ENCODE results near the gene CD70. TPM values are rescaled to one million over a fixed set of nuclear protein-coding genes. Genes with fewer than 3 reads are reported as not detected.
A peak's percentile ranks its signal among the peaks of the same experiment; 100 is the strongest.

CD70 gene
- total and polyA plus RNA-seq, 2 donors (not counting 1 experiment from before 2014, with no cell fraction given): 23.9 to 49.1 TPM

- H3K4me3 Mint-ChIP-seq: peak overlapping the region; percentile 59
- H3K27ac ChIP-seq (ENCODE audit: low read length in 2 of 2): no peak overlapping the region
- POLR2A ChIA-PET: interaction anchor here (1.1 to 1.6 kb wide), 2 partner anchors 19 to 26 kb away, joined by 4 read pairs; no protein-coding TSS in a partner anchor
Measured at GRCh38 chr19:6551607-6552450, 39.1 kb downstream of the CD70 start.

More at GRCh38 chr19:6551607-6552450, 39.1 kb downstream of the CD70 start:
- DNase-seq: peak; percentile 60
- ATAC-seq (ENCODE audit: low read depth): peak; percentile 92
- Histone ChIP-seq H3K36me3 (replicated peaks in 1 of 2; ENCODE audit: control extremely low read depth in 1 of 2, control insufficient read depth in 1 of 2, extremely low read depth in 1 of 2, insufficient read depth in 2 of 2, low read length in 1 of 2) (no peaks in the 10 kb centered on the region), H3K4me1 (ENCODE audit: control insufficient read depth in 2 of 2, insufficient read depth in 2 of 2, low read length in 2 of 2) (peaks cover 9 to 11% of the 10 kb centered on the region in 2 donors), H3K4me3 (ENCODE audit: control extremely low read depth in 1 of 5, extremely low read depth in 1 of 5, insufficient read depth in 1 of 5, low read depth in 2 of 5, low read length in 4 of 5) (peak overlapping the region in 2 of 5 experiments; percentile 20 to 36), H3K9me3 (ENCODE audit: control extremely low read depth in 1 of 3, control insufficient read depth in 2 of 3, insufficient read depth in 1 of 3, low read length in 2 of 3) (peaks cover 0 to 9% (median 8%) of the 10 kb centered on the region in 3 donors), H4K20me1 (ENCODE audit: control insufficient read depth, insufficient read depth, low read length, poor library complexity, severe bottlenecking) (no peaks in the 10 kb centered on the region), H3K9ac (ENCODE audit: low read length) (peak overlapping the region; percentile 35), H3K27me3 (replicated peaks in 1 of 4; ENCODE audit: control extremely low read depth in 1 of 4, control insufficient read depth in 3 of 4, insufficient read depth in 4 of 4, low read length in 3 of 4) (peaks cover 0 to 2% (median 0%) of the 10 kb centered on the region in 4 experiments), H3K4me2 (replicated peaks; ENCODE audit: low read depth, low read length, poor library complexity, severe bottlenecking) (peak overlapping the region; percentile 69), H3K79me2 (ENCODE audit: control insufficient read depth, insufficient read depth, low read length) (no peaks in the 10 kb centered on the region), H2AFZ (ENCODE audit: insufficient read depth, low read depth, low read length, poor library complexity, severe bottlenecking) (peak overlapping the region; percentile 62)
- no peak for TF ChIP-seq EZH2 (IDR thresholded peaks at IDR 0.05; ENCODE audit: borderline replicate concordance, insufficient read depth, low read depth, low read length, poor library complexity, severe bottlenecking)
- peak; percentile 47 for TF ChIP-seq CTCF (IDR thresholded peaks at IDR 0.05)
- intact Hi-C loops (cut with micrococcal nuclease): loop anchor here (5.0 kb wide), 1 partner anchor 35 kb away; no protein-coding TSS in a partner anchor
- Mint-ChIP-seq H3K27ac (peak overlapping the region; percentile 53), H3K4me1 (peaks cover 7% of the 10 kb centered on the region), H3K9me3 (ENCODE audit: insufficient read depth) (peaks cover 2% of the 10 kb centered on the region), H3K27me3 (no peaks in the 10 kb centered on the region)
- WGBS (ENCODE audit: insufficient coverage): 31% methylated on average over 25 of the region's 28 CpGs
- CTCF ChIA-PET: interaction anchor here (1.0 to 4.1 kb wide), 8 partner anchors 11 to 312 kb away, joined by 3 to 26 read pairs (median 5); no protein-coding TSS in a partner anchor
